H9 (cell line): Measurements from ENCODE around the gene KIF26A. TPM values are rescaled to one million over a fixed set of nuclear protein-coding genes. Genes with fewer than 3 reads are reported as not detected.
A peak's percentile ranks its signal among the peaks of the same experiment; 100 is the strongest.

Experiments used
- DNase-seq: peaks from one replicate; pipeline ENCODE4 v3.0.0-alpha.2; 2017
- H2AFZ ChIP-seq: one replicate; pipeline ENCODE4 v1.6.1; 2013; ENCODE audit warnings: mild to moderate bottlenecking, low read length, control low read depth, moderate library complexity
- H2AK5ac ChIP-seq: 2 replicates; pipeline ENCODE4 v1.6.1; 2013; ENCODE audit warnings: low read length, control low read depth, mixed read lengths; ENCODE audit not compliant: insufficient read length
- H2BK120ac ChIP-seq: one replicate; pipeline ENCODE4 v1.6.1; 2013; ENCODE audit warnings: low read depth, mild to moderate bottlenecking, low read length, control low read depth, inconsistent platforms; ENCODE audit not compliant: poor library complexity, severe bottlenecking
- H2BK12ac ChIP-seq: 2 replicates; pipeline ENCODE4 v1.6.1; 2013; ENCODE audit warnings: low read length, control low read depth, mixed read lengths, low read depth; ENCODE audit not compliant: insufficient read length
- H2BK15ac ChIP-seq: 2 replicates; pipeline ENCODE4 v1.6.1; 2013; ENCODE audit warnings: low read depth, low read length, control low read depth
- H2BK20ac ChIP-seq: one replicate; pipeline ENCODE4 v1.6.1; 2013; ENCODE audit warnings: low read depth, mild to moderate bottlenecking, low read length, control low read depth, inconsistent platforms; ENCODE audit not compliant: poor library complexity, severe bottlenecking
- H2BK5ac ChIP-seq: 2 replicates; pipeline ENCODE4 v1.6.1; 2013; ENCODE audit warnings: low read length, control low read depth, mixed read lengths; ENCODE audit not compliant: insufficient read length
- H3K14ac ChIP-seq: 2 replicates; pipeline ENCODE4 v1.6.1; 2013; ENCODE audit warnings: low read length, control low read depth; ENCODE audit not compliant: insufficient read depth
- H3K18ac ChIP-seq: 2 replicates; pipeline ENCODE4 v1.6.1; 2013; ENCODE audit warnings: low read depth, mild to moderate bottlenecking, mixed read lengths, low read length, control low read depth; ENCODE audit not compliant: insufficient read length
- H3K23ac ChIP-seq: 2 replicates; pipeline ENCODE4 v1.6.1; 2013; ENCODE audit warnings: low read length, control low read depth, mixed read lengths, low read depth; ENCODE audit not compliant: insufficient read length
- H3K23me2 ChIP-seq: 2 replicates; pipeline ENCODE4 v1.6.1; 2013; ENCODE audit warnings: low read depth, mild to moderate bottlenecking, mixed read lengths, low read length, control low read depth; ENCODE audit not compliant: insufficient read length, poor library complexity, severe bottlenecking
- H3K27ac ChIP-seq: 2 replicates; pipeline ENCODE4 v1.5.1; 2013; ENCODE audit warnings: low read length, control low read depth, mixed read lengths, low read depth; ENCODE audit not compliant: insufficient read length
- H3K27me3 ChIP-seq: 2 replicates; pipeline ENCODE4 v1.6.1; 2013; ENCODE audit warnings: low read length, control low read depth, inconsistent platforms; ENCODE audit not compliant: insufficient read depth
- H3K4ac ChIP-seq: 2 replicates; pipeline ENCODE4 v1.6.1; 2013; ENCODE audit warnings: low read depth, mild to moderate bottlenecking, control low read depth, inconsistent platforms, low read length, moderate library complexity
- H3K4me1 ChIP-seq: 2 replicates; pipeline ENCODE4 v1.6.1; 2013; ENCODE audit warnings: low read length, control low read depth, inconsistent platforms; ENCODE audit not compliant: insufficient read depth
- H3K4me2 ChIP-seq: 2 replicates; pipeline ENCODE4 v1.6.1; 2013; ENCODE audit warnings: low read length, control low read depth, mixed read lengths; ENCODE audit not compliant: insufficient read length, insufficient read depth
- H3K56ac ChIP-seq: 2 replicates; pipeline ENCODE4 v1.6.1; 2013; ENCODE audit warnings: low read depth, mild to moderate bottlenecking, mixed read lengths, low read length, control low read depth; ENCODE audit not compliant: insufficient read length
- H3K79me1 ChIP-seq: 2 replicates; pipeline ENCODE4 v1.6.1; 2013; ENCODE audit warnings: low read depth, mild to moderate bottlenecking, moderate library complexity, low read length, control low read depth, inconsistent platforms; ENCODE audit not compliant: insufficient read depth, poor library complexity, severe bottlenecking
- H3K79me2 ChIP-seq: 2 replicates; pipeline ENCODE4 v1.6.1; 2013; ENCODE audit warnings: low read length, control low read depth, inconsistent platforms; ENCODE audit not compliant: insufficient read depth
- H3K9ac ChIP-seq: 2 replicates; pipeline ENCODE4 v1.6.1; 2013; ENCODE audit warnings: low read length, control low read depth, mixed read lengths; ENCODE audit not compliant: insufficient read length; ENCODE audit errors: extremely low read depth
- H3K9me3 ChIP-seq: one replicate; pipeline ENCODE4 v1.6.1; 2013; ENCODE audit warnings: low read depth, low read length, inconsistent platforms; ENCODE audit not compliant: control insufficient read depth
- H3T11ph ChIP-seq: one replicate; pipeline ENCODE4 v1.6.1; 2013; ENCODE audit warnings: mild to moderate bottlenecking, low read length, control low read depth, inconsistent platforms
- H4K20me1 ChIP-seq: one replicate; pipeline ENCODE4 v1.6.1; 2013; ENCODE audit not compliant: control insufficient read depth, insufficient read length, insufficient read depth
- H4K5ac ChIP-seq: 2 replicates; pipeline ENCODE4 v1.6.1; 2013; ENCODE audit warnings: low read depth, mild to moderate bottlenecking, mixed read lengths, low read length, control low read depth; ENCODE audit not compliant: insufficient read length
- H4K8ac ChIP-seq: replicated peaks from 2 replicates; pipeline ENCODE4 v1.6.1; 2013; ENCODE audit warnings: low read length, control low read depth, mixed read lengths, low read depth; ENCODE audit not compliant: insufficient read length
- H4K91ac ChIP-seq: 2 replicates; pipeline ENCODE4 v1.6.1; 2013; ENCODE audit warnings: low read depth, mild to moderate bottlenecking, moderate library complexity, mixed read lengths, low read length, control low read depth; ENCODE audit not compliant: insufficient read length
- H3K27ac Mint-ChIP-seq, 3 experiments: 2 replicates in 2 of 3; 3 replicates in 1 of 3; pipeline ENCODE4 v1.8.0; 2020 to 2021; ENCODE audit warnings: mixed read lengths in 3 of 3, mild to moderate bottlenecking in 1 of 3, moderate library complexity in 1 of 3
- H3K27me3 Mint-ChIP-seq: 2 replicates; pipeline ENCODE4 v1.8.0; 2021; ENCODE audit warnings: low read depth, mild to moderate bottlenecking, moderate library complexity, mixed read lengths
- H3K36me3 Mint-ChIP-seq, 3 experiments: 2 replicates in 2 of 3; 3 replicates in 1 of 3; pipeline ENCODE4 v1.8.0; 2020 to 2021; ENCODE audit warnings: low read depth in 3 of 3, mixed read lengths in 3 of 3; ENCODE audit not compliant: insufficient read depth in 1 of 3
- H3K4me1 Mint-ChIP-seq, 2 experiments: 2 replicates each; pipeline ENCODE4 v1.8.0; 2020; ENCODE audit warnings: mixed read lengths in 2 of 2
- H3K4me3 Mint-ChIP-seq, 2 experiments: 2 replicates in 1 of 2; 3 replicates in 1 of 2; pipeline ENCODE4 v1.8.0; 2020 to 2021; ENCODE audit warnings: mild to moderate bottlenecking in 2 of 2, mixed read lengths in 2 of 2, moderate library complexity in 1 of 2
- H3K9me3 Mint-ChIP-seq, 2 experiments: 2 replicates in 1 of 2; 3 replicates in 1 of 2; pipeline ENCODE4 v1.8.0; 2020; ENCODE audit warnings: mild to moderate bottlenecking in 2 of 2, mixed read lengths in 2 of 2, moderate library complexity in 1 of 2
- CTCF ChIP-seq: fragments of 200-600 bp; sonication (generic); conservative IDR thresholded peaks from 3 replicates; pipeline ENCODE4 v1.8.0; 2021; ENCODE audit warnings: antibody characterized with exemption, mild to moderate bottlenecking
- WGBS: extraction: QIAGEN DNeasy Blood & Tissue Kit; methylation state at CpG from one replicate; pipeline ENCODE4 v1.1.7; 2013; ENCODE audit warnings: missing lambda C conversion rate, low lambda C conversion rate, mixed read lengths; ENCODE audit not compliant: insufficient read length; ENCODE audit errors: extremely low coverage; 5-methylcytosine and 5-hydroxymethylcytosine counted together
- total RNA-seq: library from RNA; stranded (reverse); gene quantifications from 2 replicates; pipeline ENCODE4 v1.2.1, GENCODE V29; 2021

The KIF26A gene
- total RNA-seq, 1 experiment from 2014 or later: 44.2 TPM

DNA sequence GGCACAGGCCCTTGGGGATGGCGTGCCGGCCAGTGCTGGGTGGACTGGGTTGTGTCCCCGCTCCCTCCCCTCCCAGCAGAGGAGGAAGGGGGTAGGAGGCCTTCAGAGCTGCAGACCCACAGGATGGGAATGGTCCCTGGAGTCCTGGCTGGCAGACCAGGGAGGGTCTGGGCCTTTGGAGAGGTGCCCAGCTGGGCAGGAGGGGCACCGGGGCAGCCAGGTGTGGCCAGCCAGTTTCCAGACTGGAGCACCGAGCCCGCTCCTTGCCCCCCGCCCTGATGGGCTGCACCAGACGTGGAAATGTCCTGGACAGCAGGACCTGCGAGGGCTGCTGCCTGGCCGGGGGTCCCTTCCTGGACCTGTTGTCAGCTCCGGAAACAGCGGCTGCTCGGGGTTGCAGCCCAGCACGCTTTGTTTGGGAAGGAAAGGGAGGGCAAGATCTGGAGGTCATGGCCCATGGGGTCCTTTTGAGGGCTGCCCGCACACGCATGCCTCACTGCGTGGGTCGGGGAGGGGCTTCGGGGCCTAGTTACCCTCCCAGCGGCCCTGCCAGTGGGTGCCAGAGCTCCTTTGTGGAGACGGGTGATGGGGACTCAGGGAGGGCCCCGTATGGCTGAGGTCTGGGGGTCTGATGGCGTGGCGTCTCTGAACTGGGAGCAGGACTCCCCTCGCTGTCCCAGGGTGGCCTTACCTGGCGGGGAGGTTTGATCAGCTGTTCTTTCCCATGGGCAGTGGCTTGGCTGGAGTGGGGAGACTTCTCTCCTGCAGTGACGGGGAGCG lies 9.1 kb downstream of the KIF26A start:
- peaks cover 2% of the 10 kb centered on the region; the same call in 1 of the 2 replicates for H3K4me1 ChIP-seq
- no peaks in the 10 kb centered on the region for H3K79me1 ChIP-seq
- H2BK120ac ChIP-seq: no peak overlapping the region
- no peaks in the 10 kb centered on the region for H3K27me3 ChIP-seq
- no CpG with 5 or more reads among the region's 28 CpGs for WGBS
- H4K8ac ChIP-seq: no peak overlapping the region
- no peak overlapping the region for H4K5ac ChIP-seq
- H3K79me2 ChIP-seq: peaks cover 12% of the 10 kb centered on the region; the same call in 1 of the 2 replicates
- H3K14ac ChIP-seq: no peak overlapping the region; the same call in 1 of the 2 replicates
- no peak overlapping the region for H3K18ac ChIP-seq
- Mint-ChIP-seq H3K36me3 (peaks cover 4 to 19% (median 12%) of the 10 kb centered on the region in 3 experiments; a peak in 6 of 7 replicates), H3K27ac (peak overlapping the region in 2 of 3 experiments; percentile 57 to 64; a peak in 1 of 7 replicates), H3K4me1 (peaks cover 33 to 42% of the 10 kb centered on the region in 2 experiments), H3K27me3 (no peaks in the 10 kb centered on the region), H3K4me3 (peak overlapping the region in 1 of 2 experiments; percentile 3; a peak in 1 of 5 replicates), H3K9me3 (no peaks in the 10 kb centered on the region)
- no peak overlapping the region for H2AFZ ChIP-seq
- TF ChIP-seq CTCF: no peak
- no peak overlapping the region for H4K91ac ChIP-seq
- no peak overlapping the region for H3K23ac ChIP-seq
- no peak overlapping the region for H2BK20ac ChIP-seq
- no peak overlapping the region for H2BK5ac ChIP-seq
- no peaks in the 10 kb centered on the region for H3K23me2 ChIP-seq
- H3K9ac ChIP-seq: no peak overlapping the region
- no peaks in the 10 kb centered on the region for H3K9me3 ChIP-seq
- no peak overlapping the region for H3K4me2 ChIP-seq
- no peak overlapping the region for H2BK15ac ChIP-seq
- no peak overlapping the region for H3K56ac ChIP-seq
- H2BK12ac ChIP-seq: no peak overlapping the region
- H3K4ac ChIP-seq: no peak overlapping the region
- H4K20me1 ChIP-seq: no peaks in the 10 kb centered on the region
- no peak for DNase-seq
- no peak overlapping the region for H3T11ph ChIP-seq
- no peak overlapping the region for H2AK5ac ChIP-seq
- H3K27ac ChIP-seq: no peak overlapping the region
